AG09319 (cell line): ENCODE results near the gene METTL25.

ENCODE experiments used
- DNase-seq: peaks from one replicate; pipeline ENCODE4 v3.0.0-alpha.2; 2010; ENCODE audit warnings: low read depth; ENCODE audit errors: extremely low read depth
- TF ChIP-seq, protein P1 (sequence below): IDR thresholded peaks from 2 replicates; pipeline ENCODE4 v1.5.1; 2011; ENCODE audit warnings: low read depth, mild to moderate bottlenecking, inconsistent platforms, low read length, moderate library complexity

METTL25 gene

DNA sequence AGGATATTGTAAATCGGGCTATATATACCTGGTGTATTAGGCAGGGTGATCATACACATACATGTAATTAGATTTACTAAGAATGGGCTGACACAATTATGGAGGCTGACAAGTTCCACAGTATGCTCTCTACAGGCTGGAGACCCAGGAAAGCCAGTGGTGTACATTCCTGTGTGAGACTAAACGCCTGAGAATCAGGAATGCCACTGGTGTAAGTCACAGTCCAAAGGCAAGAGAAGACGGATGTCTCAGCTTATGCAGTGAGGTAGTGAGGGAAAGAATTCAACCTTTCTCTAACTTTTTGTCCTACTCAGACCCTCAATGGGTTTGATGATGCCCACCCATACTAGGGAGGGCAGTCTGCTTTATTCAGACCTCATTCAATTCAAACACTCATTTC, 57.1 kb downstream of the METTL25 start:
- no peak for DNase-seq
- TF ChIP-seq, protein P1, sequence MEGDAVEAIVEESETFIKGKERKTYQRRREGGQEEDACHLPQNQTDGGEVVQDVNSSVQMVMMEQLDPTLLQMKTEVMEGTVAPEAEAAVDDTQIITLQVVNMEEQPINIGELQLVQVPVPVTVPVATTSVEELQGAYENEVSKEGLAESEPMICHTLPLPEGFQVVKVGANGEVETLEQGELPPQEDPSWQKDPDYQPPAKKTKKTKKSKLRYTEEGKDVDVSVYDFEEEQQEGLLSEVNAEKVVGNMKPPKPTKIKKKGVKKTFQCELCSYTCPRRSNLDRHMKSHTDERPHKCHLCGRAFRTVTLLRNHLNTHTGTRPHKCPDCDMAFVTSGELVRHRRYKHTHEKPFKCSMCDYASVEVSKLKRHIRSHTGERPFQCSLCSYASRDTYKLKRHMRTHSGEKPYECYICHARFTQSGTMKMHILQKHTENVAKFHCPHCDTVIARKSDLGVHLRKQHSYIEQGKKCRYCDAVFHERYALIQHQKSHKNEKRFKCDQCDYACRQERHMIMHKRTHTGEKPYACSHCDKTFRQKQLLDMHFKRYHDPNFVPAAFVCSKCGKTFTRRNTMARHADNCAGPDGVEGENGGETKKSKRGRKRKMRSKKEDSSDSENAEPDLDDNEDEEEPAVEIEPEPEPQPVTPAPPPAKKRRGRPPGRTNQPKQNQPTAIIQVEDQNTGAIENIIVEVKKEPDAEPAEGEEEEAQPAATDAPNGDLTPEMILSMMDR: no peak

DNA sequence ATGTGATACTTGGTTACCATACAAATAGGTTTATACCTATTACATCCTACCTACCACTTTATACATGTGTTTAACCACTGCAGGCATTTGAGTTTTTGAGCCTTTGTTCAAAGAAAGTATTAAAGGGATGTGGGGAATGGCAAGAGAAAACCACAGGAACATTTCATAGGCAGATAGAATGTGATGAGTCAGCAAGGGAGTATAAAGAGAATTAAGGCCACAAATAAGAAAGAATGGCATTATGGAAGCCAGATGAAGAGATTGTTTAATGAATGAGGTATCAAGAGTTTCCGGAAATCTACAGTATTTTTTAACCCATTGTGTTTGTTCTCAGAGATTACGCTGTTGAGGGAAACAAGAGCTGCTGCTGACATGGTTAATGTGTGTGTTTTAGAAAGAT, 66.9 kb downstream of the METTL25 start:
- TF ChIP-seq, protein P1: no peak
- DNase-seq: no peak

DNA sequence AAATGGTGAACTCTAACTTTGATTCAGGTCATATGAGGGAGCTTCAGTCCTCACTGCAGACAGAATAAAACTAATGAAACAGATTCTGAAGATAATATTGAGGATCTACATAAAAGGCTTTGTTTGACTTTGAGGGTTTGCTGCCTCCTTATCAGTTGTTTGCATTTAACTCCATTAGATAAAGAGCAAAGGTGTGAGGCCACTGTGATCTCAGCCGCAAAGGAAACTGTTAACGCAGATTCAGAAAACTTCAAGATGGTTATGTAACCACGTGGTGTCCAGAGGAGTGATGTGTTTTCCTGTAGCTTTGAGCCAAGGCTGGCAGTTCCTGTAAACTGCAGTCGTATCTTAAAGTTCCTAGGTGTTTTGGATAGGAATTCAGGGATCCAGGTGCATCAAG, 67.8 kb downstream of the METTL25 start:
- TF ChIP-seq, protein P1: no peak
- no peak for DNase-seq

DNA sequence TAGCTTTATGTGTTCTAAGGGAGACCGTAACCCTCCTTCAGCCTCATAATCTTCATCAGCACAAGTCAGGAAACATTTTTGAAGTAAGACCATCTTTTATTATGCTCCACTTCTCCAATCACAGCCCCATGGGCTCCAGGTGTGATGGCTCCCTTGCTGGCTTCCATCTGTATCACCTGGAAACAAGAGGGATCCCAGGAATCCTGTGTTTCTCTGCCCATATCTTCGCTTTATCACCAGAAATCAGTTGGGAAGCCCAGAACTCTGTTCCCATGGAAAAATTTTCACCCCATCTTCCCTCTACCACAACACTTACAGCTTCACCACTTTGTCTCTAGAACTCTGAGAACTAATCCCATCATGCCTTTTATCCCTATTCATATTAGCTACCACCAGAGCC, 68.3 kb downstream of the METTL25 start:
- TF ChIP-seq, protein P1: no peak
- no peak for DNase-seq

DNA sequence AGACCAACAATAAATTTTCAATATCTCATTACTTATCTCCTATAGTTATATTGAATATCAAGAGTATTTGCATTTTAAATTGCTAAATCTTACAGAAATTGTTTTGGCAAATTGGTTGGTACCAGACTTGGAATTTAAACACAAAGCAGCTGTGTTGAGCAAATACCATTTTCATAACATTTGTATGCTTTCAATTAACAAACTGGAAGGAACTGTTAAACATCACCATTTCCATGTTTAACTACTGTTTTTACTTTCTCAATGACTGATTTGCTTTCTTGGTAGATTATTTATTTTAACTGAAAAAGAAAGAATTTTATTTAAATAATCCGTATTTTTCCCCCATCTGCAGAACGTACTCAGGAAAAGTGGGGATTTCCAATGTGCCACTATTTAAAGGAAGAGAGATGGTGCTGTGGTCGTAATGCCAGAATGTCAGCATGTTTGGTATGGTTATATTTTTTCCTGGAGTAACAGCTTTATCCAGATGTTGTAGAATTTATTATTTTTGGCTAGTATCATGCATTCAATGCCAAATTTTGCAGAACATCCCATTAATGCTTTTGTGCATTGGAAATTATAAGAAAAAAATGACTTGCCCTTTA, 72.3 kb downstream of the METTL25 start:
- DNase-seq: no peak
- TF ChIP-seq, protein P1: no peak

GRCh38 chr12:82434392-82434911, 76.1 kb downstream of the METTL25 start:
- TF ChIP-seq, protein P1: no peak
- no peak for DNase-seq

DNA sequence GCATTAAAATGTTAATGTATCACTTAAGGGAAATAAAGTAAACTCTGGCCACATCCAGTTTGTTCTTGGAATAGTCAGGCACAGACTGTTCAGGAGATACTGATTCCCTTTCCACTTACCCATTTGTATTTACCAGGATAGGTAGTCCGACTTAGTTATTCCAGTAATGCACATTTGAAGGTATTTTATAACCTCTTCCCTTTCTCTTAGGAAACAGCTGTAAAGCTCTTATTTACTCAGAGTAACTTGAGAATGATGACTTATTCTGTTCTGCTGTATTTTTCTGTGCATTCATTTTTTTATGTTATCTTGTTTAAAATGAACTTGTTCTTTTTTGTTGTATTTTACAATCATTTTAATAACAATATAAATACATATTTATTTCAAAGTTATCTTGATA, 78.0 kb downstream of the METTL25 start:
- DNase-seq: no peak
- TF ChIP-seq, protein P1: no peak
